ENCODE data around the gene RANBP2. TPM values are rescaled to one million over a fixed set of nuclear protein-coding genes. Genes with fewer than 3 reads are reported as not detected.
A peak's percentile ranks its signal among the peaks of the same experiment; 100 is the strongest.

RANBP2 gene
- total and polyA plus RNA-seq, 4 donors: 9.1 to 51.7 (median 22.9) TPM

DNA sequence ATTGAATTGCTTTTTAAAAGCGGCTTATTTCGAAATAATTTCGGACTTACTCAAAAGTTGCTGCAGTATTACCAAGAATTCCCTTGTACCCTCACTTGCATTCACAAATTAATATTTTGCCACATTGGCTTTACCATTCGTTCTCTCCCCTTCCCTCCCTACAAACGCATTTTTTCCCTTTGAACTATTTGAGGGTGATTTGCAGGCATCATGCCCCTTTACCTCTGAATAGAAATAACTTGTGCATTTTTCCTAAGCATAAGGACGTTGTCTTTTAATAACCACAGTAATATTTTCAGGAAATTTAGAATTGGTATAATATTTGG lies 67.9 kb downstream of the RANBP2 start:
- DNase-seq (ENCODE audit: low spot score): no peak
- H3K4me3 ChIP-seq (ENCODE audit: low read depth in 1 of 3, low read length in 3 of 3): peak overlapping the region; percentile 59 to 90 (median 68)
- peaks cover 2 to 14% (median 9%) of the 10 kb centered on the region in 4 donors for H3K4me1 ChIP-seq (ENCODE audit: control insufficient read depth in 4 of 4, insufficient read depth in 4 of 4, low read length in 3 of 4)
- H3K9ac ChIP-seq (ENCODE audit: low read depth in 1 of 2, low read length in 2 of 2): peak overlapping the region; percentile 8 to 69
- TF ChIP-seq, protein P1, sequence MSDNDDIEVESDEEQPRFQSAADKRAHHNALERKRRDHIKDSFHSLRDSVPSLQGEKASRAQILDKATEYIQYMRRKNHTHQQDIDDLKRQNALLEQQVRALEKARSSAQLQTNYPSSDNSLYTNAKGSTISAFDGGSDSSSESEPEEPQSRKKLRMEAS (IDR thresholded peaks at IDR 0.05): no peak
- TF ChIP-seq TAF1 (conservative IDR thresholded peaks at IDR 0.05) (no peak), SP1 (IDR thresholded peaks at IDR 0.05) (no peak), RXRA (IDR thresholded peaks at IDR 0.05) (no peak), GABPA (IDR thresholded peaks at IDR 0.05 in 1 of 2, conservative IDR thresholded peaks at IDR 0.05 in 1 of 2) (no peak), HNF4A (conservative IDR thresholded peaks at IDR 0.05) (no peak), RAD21 (IDR thresholded peaks at IDR 0.05) (no peak), FOXA2 (IDR thresholded peaks at IDR 0.05) (no peak), FOXA1 (IDR thresholded peaks at IDR 0.05) (no peak), YY1 (IDR thresholded peaks at IDR 0.05) (no peak)
- TF ChIP-seq, protein P2, sequence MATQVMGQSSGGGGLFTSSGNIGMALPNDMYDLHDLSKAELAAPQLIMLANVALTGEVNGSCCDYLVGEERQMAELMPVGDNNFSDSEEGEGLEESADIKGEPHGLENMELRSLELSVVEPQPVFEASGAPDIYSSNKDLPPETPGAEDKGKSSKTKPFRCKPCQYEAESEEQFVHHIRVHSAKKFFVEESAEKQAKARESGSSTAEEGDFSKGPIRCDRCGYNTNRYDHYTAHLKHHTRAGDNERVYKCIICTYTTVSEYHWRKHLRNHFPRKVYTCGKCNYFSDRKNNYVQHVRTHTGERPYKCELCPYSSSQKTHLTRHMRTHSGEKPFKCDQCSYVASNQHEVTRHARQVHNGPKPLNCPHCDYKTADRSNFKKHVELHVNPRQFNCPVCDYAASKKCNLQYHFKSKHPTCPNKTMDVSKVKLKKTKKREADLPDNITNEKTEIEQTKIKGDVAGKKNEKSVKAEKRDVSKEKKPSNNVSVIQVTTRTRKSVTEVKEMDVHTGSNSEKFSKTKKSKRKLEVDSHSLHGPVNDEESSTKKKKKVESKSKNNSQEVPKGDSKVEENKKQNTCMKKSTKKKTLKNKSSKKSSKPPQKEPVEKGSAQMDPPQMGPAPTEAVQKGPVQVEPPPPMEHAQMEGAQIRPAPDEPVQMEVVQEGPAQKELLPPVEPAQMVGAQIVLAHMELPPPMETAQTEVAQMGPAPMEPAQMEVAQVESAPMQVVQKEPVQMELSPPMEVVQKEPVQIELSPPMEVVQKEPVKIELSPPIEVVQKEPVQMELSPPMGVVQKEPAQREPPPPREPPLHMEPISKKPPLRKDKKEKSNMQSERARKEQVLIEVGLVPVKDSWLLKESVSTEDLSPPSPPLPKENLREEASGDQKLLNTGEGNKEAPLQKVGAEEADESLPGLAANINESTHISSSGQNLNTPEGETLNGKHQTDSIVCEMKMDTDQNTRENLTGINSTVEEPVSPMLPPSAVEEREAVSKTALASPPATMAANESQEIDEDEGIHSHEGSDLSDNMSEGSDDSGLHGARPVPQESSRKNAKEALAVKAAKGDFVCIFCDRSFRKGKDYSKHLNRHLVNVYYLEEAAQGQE (IDR thresholded peaks at IDR 0.05): no peak
- TF ChIP-seq, protein P3, sequence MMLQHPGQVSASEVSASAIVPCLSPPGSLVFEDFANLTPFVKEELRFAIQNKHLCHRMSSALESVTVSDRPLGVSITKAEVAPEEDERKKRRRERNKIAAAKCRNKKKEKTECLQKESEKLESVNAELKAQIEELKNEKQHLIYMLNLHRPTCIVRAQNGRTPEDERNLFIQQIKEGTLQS (IDR thresholded peaks at IDR 0.05): no peak
- TF ChIP-seq, protein P4, sequence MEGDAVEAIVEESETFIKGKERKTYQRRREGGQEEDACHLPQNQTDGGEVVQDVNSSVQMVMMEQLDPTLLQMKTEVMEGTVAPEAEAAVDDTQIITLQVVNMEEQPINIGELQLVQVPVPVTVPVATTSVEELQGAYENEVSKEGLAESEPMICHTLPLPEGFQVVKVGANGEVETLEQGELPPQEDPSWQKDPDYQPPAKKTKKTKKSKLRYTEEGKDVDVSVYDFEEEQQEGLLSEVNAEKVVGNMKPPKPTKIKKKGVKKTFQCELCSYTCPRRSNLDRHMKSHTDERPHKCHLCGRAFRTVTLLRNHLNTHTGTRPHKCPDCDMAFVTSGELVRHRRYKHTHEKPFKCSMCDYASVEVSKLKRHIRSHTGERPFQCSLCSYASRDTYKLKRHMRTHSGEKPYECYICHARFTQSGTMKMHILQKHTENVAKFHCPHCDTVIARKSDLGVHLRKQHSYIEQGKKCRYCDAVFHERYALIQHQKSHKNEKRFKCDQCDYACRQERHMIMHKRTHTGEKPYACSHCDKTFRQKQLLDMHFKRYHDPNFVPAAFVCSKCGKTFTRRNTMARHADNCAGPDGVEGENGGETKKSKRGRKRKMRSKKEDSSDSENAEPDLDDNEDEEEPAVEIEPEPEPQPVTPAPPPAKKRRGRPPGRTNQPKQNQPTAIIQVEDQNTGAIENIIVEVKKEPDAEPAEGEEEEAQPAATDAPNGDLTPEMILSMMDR (IDR thresholded peaks at IDR 0.05; ENCODE audit: low read depth, low read length, missing input control): no peak
- WGBS: 2% methylated on average over 6 of the region's 6 CpGs
- no peaks in the 10 kb centered on the region for H3K9me3 ChIP-seq (ENCODE audit: control insufficient read depth in 4 of 4, low read length in 3 of 4)
- H3K27ac ChIP-seq (ENCODE audit: low read depth in 1 of 2, low read length in 2 of 2): peak overlapping the region; percentile 79 to 81
- H3K27me3 ChIP-seq (ENCODE audit: control insufficient read depth in 4 of 4, insufficient read depth in 4 of 4, low read length in 3 of 4): no peaks in the 10 kb centered on the region
- H3K36me3 ChIP-seq (ENCODE audit: control insufficient read depth in 4 of 4, insufficient read depth in 3 of 4, low read depth in 1 of 4, low read length in 3 of 4): peaks cover 4 to 16% (median 12%) of the 10 kb centered on the region in 4 donors

DNA sequence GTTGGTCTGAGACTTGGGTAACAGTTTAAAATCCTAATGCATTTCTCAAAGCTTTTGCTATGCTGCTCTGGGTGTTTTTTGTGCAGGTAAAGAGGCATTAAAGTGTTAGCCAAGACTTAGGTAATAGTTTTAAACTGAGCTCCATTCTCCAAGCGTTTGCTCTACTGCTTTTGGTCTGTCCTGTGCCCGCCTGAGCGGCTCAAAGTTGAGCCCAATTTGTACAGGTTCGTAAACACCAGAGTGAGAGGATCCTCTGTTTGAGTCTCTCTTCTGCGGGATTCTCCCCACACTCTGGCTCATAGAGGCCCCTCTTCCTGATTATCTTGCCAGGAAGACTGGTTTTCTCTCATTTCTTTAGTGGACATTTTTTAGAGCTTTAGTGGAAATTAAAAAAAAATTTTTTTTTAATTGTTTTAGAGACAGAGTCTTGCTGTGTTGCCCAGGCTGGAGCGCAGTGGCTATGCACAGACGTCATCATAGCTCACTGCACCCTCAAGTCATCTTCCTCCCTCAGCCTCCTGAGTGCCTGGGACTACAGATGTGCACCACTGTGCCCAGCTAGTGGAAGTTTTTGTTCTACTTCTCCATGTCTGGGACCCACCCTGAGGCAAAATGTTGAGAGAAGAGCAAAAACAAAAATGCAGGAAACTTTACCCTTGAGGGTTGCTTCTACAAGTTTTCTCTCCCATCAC lies 83.9 kb downstream of the RANBP2 start:
- no peak overlapping the region for H3K4me3 ChIP-seq (ENCODE audit: low read depth in 1 of 3, low read length in 3 of 3)
- H3K36me3 ChIP-seq (ENCODE audit: control insufficient read depth in 4 of 4, insufficient read depth in 3 of 4, low read depth in 1 of 4, low read length in 3 of 4): peaks cover 0 to 5% (median 0%) of the 10 kb centered on the region in 4 donors
- TF ChIP-seq FOXA1 (IDR thresholded peaks at IDR 0.05): no peak
- TF ChIP-seq HNF4A (conservative IDR thresholded peaks at IDR 0.05): no peak
- TF ChIP-seq RXRA (IDR thresholded peaks at IDR 0.05): no peak
- TF ChIP-seq, protein P4 (IDR thresholded peaks at IDR 0.05; ENCODE audit: low read depth, low read length, missing input control): no peak
- no peak for TF ChIP-seq SP1 (IDR thresholded peaks at IDR 0.05)
- no peak for TF ChIP-seq NR2F2 (IDR thresholded peaks at IDR 0.05)
- TF ChIP-seq, protein P2 (IDR thresholded peaks at IDR 0.05): no peak
- TF ChIP-seq YY1 (IDR thresholded peaks at IDR 0.05): no peak
- no peak for TF ChIP-seq GABPA (IDR thresholded peaks at IDR 0.05 in 1 of 2, conservative IDR thresholded peaks at IDR 0.05 in 1 of 2)
- TF ChIP-seq, protein P3 (IDR thresholded peaks at IDR 0.05): no peak
- no peak for TF ChIP-seq JUND (IDR thresholded peaks at IDR 0.05)
- TF ChIP-seq HNF4G (IDR thresholded peaks at IDR 0.05): no peak
- TF ChIP-seq FOXA2 (IDR thresholded peaks at IDR 0.05): no peak
- TF ChIP-seq EGR1 (IDR thresholded peaks at IDR 0.05; ENCODE audit: low read depth in 2 of 2): no peak

More for the DNA sequence above, 83.9 kb downstream of the RANBP2 start:
- Histone ChIP-seq H3K4me1 (ENCODE audit: control insufficient read depth in 4 of 4, insufficient read depth in 4 of 4, low read length in 3 of 4) (peaks cover 0 to 15% (median 12%) of the 10 kb centered on the region in 4 donors), H3K9me3 (ENCODE audit: control insufficient read depth in 4 of 4, low read length in 3 of 4) (no peaks in the 10 kb centered on the region), H3K9ac (ENCODE audit: low read depth in 1 of 2, low read length in 2 of 2) (no peak overlapping the region), H3K27ac (ENCODE audit: low read depth in 1 of 2, low read length in 2 of 2) (no peak overlapping the region), H3K27me3 (ENCODE audit: control insufficient read depth in 4 of 4, insufficient read depth in 4 of 4, low read length in 3 of 4) (no peaks in the 10 kb centered on the region)
- DNase-seq (ENCODE audit: low spot score): no peak
- WGBS: 71% methylated on average over 7 of the region's 7 CpGs

Data from liver (tissue), 9 donors.